HEK293 (cell line): ENCODE results near the gene FAM120B.
"Not testable (repeated sequence)": the region's sequence is repeated elsewhere in the genome, so short reads cannot be mapped to it uniquely, and the experiment has no call there.

Experiments
- CTCF ChIP-seq: fragments of 450-650 bp; formaldehyde crosslinking; IDR thresholded peaks from 2 replicates; pipeline ENCODE4 v1.5.1; 2016; ENCODE audit warnings: missing biosample characterization, missing genetic modification characterization
- PRDM10 ChIP-seq: fragments of 450-650 bp; formaldehyde crosslinking; IDR thresholded peaks from 2 replicates; pipeline ENCODE4 v1.5.1; 2016; ENCODE audit warnings: missing biosample characterization, missing genetic modification characterization
- ZNF274 ChIP-seq, 2 experiments: fragments of 200-500 bp in 1 of 2; fragments of 450-650 bp in 1 of 2; sonication (Bioruptor generic) in 1 of 2; formaldehyde crosslinking in 1 of 2; IDR thresholded peaks; 2 replicates each; pipeline versions ENCODE4 v1.5.1 to v1.6.1; 2014 to 2016; ENCODE audit warnings: borderline replicate concordance in 1 of 2, inconsistent platforms in 1 of 2, low read length in 1 of 2, missing biosample characterization in 1 of 2, missing genetic modification characterization in 1 of 2
- ZNF585B ChIP-seq: fragments of 450-650 bp; formaldehyde crosslinking; IDR thresholded peaks from 2 replicates; pipeline ENCODE4 v1.5.1; 2016; ENCODE audit warnings: missing biosample characterization, missing genetic modification characterization

GRCh38 chr6:170355190-170355589 lies 48.6 kb downstream of the FAM120B start:
- TF ChIP-seq CTCF (tag by site-specific recombination); ZNF274 (IDR thresholded peaks at IDR 0.05; ENCODE audit: low read length); ZNF274 (tag by site-specific recombination; IDR thresholded peaks at IDR 0.05; ENCODE audit: borderline replicate concordance); PRDM10; ZNF585B (tag by site-specific recombination): not testable (repeated sequence)
